Ecto neural progenitor cell (in vitro differentiated cells): ENCODE measurements around the gene ZFHX3.

Experiments used
- DNase-seq: peaks from one replicate; pipeline ENCODE4 v3.0.0-alpha.2; 2018; ENCODE audit warnings: low spot score

ZFHX3 gene

DNA sequence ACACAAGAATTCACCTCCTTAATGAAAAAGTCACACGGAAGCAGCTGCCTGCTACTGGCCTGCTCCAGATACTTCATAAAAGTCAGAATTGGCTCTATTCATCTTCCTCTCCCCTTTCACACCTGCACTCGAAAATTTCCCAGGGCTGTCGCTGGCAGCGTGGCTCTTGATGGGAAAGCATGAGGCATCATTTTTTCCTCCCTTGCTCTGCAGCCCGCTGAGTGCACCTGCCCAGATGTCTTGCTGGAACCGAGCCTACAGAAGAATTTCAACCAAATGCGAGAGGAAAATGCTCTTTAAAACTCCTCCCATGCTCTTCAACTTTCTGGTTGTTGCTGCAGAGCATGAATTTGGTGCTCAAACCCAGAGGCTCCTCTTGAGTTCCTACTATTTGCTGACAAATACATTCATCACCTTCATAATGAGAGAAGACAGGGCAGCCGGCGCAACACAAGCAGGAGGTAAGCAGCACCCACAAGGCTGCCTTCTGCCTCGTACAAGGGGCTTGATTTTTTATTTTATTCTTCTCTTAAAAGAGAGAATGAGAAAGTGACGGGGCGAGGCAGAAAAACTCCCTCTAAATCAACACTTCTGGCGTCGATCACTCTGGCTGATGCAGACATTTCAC lies 146.8 kb downstream of the ZFHX3 start:
- no peak for DNase-seq

DNA sequence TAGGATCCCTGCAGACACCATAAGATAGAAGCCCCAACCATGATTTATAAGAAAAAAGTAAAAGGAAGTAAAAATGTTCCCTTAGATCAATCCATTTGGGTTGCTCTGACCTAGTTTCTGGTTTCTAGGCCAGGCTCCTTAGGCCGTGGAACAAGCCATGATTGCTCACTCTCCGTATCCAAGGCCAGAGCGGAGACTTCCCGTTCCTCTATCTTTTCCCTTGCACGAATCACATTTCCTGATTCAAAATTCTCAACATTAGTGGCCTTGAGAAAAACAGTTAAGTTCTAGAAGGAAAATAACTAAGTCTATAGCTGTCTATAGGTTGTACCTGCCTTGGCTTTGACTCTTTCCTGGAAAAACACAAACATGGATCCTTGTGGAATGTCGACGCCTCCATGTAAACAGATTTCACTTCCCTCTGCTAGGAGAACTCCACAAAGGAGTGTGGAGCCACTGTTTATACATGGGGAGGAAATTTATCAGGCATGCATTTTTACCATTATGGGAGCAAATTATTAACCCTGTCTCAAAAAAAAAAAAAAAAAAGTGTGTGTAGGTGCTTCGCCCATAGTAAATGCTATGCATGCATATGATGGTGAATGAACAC lies 149.6 kb downstream of the ZFHX3 start:
- DNase-seq, result no peak

DNA sequence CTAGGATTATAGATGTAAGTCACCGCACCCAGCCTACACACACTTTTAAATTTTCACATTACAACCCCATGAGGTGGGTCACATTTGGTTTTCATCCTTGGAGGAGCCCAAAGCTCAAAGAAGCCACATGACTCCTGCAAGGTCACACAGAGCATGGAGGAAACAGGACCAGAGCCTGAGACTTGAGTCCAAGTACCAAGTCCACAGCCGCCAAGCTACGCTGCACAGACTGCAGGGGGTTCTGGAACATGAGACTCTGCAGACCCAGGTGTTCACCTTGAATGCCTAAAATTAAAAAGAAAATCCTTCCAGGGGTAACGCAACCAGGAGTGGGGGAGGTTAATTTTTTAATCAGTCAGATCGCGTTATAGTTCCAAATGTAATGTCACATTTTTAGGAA lies 150.2 kb downstream of the ZFHX3 start:
- DNase-seq, result no peak

DNA sequence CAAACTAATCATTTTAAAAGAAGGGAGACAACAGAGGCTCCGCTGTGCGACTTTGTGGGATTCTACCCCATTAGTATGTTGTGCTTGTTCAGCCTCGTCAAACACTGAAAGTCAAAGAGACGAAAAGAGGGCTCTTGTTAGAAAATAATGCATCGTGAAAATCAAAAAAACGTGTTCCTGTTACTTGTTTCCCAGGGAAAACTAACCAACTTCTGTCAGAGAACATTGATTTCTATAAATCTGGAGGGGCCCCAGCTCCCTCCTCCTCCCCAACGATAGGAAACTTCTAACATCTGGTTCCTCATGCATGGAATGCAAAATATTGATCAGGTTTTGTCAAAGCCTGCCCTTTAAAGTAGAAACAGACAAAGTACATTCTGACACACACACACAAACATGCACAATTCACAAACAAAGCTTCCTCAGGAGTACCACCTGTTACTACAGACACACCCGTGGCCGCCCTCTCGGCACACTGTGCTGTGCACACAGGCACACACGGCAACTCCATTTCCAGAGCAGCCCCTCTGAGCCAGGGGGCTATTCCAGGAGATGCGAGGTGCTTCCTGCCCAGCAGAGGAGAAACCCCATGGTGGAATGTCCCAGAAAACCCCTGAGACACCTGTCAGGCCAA lies 151.3 kb downstream of the ZFHX3 start:
- no peak for DNase-seq

DNA sequence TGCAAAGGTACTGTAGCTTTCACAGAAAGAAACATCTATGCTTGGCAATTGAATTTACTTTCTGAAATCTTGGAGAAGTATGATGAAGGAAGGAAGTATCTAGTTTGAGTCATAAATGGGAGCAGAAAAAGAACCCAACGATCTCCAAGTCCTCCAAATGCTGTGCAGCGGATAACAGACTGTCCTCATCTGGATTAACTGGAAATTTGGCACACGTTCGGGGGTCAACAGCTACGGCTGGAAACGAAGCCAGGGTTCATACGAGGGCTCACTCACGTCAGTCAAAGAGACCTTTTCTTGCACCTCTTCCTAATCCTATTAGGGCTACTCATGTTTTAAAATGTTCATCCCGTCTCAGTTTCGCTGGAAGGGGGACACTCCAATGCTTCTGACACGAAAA lies 152.0 kb downstream of the ZFHX3 start:
- no peak for DNase-seq

DNA sequence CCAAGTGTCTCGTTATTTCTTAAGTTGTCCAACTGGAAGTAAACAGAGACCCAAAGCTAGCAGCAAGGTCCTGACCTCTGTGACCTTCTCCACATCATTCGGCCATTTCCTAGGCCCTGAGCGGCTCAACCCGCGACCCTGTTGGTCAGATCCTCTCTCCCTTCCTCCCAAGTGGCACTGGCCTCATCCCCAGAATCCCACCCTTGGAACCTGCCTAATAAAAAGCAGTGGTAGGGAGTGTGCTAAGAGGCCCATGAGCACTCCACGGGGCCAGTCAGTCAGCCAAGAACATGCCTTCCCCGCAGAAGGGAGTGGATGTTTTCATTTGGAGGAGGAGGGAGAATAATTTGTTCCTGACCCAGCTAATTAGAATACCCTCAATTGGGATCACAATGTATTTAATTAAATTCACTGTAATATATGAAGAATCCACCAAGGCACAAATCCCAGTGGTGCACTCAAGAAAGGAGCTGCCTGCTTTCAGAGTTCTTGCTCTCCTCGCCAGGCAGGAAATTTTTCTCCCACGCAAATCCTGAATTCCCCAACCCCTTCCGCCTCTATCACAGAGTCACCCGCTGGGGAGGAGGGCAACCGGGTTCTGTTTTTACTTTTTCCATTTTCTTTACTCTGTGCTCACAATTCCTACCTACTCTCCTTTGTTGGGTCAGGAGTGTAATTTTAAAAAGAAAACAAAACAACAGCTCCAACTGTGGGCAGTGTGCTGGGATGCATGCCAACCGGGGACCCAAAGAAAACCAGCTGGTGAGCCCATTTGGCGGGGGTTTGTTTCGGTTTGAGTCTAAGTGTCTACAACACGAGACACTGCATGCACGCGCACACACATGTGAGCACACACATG lies 153.4 kb downstream of the ZFHX3 start:
- no peak for DNase-seq

DNA sequence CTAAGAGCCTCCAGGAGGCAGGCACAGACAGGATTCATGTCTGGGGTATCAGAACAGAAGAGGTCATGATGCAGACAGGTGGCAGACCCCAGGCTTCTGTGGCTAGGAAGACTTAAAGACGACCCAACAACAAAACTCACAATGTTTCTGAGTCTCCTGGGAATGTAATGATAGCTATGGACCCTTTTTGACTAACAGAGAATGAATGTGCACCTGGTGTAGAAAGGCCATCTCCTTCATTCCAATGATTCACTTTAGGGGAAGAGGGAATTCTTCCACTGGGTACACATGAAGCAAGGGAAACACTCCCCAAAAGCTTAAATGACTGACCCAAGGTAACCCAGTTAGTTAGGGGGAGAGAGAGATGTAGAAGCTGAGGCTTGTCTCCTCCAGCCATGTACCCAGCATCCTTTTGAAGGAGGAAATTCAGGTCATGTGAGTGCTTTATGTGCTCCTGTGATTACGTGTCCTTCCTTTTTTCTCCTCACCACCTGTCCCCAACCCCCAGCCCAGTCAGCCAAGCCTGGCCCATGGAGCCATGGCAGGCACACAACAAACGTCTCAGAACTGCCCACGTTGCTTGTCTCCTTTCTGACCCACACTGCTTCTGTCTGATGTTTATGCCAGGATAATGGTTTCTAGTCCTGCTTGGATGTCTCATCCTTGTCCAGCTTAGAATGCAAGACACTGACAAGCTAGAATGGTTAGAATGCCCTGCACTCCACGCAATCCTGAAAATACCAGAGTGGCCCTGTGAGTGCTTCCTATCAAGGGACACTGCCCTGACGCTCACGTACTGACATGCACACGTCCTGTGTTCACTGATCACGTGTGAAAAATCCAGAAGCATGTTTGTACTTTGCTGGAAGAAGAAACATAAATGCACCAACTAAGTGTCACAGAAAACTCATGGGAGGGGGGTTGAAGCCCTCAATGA lies 156.4 kb downstream of the ZFHX3 start:
- DNase-seq, result no peak

DNA sequence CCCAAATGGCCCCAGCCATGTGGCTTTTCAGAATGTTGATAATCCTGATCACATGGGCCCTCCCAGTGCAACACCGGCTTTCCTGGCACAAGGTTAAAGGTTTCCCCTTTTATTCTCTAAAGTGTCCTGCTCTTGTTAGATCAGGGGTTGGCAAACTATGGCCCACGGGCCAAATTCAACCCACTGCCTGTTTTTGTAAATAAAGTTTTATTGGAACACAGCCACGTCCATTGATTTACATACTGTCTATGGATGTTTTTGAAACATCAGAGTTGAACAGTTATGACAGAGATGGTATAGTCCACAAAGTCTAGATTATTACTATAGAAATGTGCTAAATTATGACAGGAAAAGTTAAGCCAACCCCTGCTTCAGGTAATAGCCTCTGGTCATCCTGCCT lies 157.3 kb downstream of the ZFHX3 start:
- no peak for DNase-seq

DNA sequence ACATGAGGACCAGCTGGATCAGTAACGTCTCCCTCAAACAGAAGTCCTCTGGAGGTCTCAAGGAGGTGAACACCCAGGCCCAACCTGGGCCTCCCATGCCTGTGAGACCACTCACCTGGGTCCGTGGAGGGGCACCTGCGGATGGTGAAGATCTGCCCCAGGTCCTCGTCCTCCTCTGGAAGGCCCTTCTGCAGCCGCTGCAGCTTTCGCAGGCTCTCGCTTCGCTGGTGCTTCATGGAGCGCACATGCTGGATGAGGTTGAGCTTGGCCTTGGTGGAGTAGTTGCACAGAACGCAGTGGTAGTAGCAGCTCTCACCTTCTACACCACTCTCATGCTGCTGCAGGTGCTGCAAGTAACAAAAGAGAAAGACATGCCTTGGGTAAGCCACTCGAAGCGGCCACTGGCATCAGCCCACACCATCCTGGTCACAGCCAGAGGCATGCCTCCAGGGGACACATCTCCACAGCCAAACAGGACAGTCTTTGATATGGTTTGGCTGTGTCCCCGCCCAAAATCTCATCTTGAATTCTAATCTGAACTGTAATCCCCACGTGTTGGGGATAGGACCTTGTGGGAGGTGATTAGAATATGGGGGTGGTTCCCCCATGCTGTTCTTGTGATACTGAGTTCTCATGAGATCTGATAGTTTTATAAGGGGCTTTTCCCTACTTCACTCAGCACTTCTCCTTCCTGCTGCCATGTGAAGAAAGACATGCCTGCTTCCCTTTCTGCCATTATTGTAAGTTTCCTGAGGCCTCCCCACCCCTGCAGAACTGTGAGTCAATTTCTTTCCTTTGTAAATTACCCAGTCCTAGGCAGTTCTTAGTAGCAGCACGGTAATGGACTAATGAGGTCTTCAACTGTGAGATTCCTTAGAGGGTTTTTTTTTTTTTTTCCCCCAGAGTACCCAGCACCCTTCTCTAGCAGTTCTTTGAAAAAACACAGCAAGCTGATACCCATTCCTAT lies 158.0 kb downstream of the ZFHX3 start:
- DNase-seq, result no peak

DNA sequence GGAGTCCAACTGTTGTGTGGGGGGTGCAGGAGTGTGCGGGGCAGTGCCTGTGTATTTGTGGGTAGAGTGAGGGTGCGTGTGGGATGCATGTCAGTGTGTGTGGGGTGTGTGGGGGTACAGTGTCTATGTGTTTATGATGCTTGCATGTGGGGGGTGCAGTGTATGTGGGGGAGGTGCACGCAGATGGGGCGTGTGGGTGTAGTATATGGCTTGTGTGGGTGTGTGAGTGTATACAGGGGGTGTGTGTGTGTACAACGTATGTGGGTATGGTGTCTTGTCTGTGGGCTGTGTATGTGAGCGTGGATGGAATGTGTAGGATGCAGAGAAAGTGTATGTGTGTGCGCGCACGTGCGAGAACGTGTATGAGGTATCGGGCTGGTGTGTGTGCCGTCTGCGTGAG lies 160.4 kb downstream of the ZFHX3 start:
- DNase-seq, result no peak

DNA sequence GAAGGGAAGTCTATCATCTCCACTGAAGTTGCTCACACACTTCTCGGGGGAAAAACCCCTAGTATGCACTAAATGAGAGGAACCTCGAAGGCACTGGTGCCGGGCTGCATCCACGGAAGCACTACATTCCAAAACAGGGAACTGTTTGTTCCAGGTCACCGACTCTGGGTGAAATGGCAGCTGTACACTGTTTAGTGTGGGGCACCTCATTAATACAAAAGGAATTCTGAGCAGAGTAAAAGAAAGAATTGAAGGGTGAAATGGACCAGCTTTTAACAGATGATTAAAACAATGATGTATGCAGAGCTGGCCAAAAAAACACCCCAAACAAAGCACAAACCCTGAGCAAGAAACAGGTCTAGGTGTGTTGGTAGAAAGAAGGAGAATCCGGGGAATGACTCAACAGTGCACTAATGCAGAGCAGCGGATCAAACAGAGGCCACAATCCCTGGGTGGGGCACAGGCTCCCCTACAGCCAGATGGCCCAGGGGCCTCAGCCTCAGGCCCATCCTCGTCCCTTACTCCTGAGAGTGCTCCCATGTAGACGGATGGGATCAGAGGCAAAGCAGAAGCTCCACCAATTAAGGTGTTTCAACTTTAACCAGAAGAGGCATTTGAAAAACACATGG lies 161.5 kb downstream of the ZFHX3 start:
- no peak for DNase-seq

DNA sequence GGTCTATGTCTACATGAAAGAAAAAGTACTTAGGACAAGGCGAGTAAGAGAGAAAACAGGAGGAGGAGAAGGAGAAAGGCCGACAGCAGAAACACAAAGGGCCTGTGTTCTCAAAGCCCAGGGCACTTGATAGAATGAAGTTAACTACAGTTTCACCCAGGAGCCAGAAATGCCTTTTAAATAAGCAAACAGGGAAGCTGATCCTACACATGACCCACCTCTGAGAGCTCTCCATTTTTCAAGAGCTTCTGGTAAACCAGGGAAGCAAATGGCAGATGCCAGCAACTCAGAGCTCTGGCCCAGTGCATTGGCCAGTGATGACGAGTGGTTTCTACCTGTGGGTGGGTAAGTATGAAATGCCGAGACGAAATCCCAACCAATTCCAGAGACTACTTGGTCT lies 163.4 kb downstream of the ZFHX3 start:
- DNase-seq, result no peak

DNA sequence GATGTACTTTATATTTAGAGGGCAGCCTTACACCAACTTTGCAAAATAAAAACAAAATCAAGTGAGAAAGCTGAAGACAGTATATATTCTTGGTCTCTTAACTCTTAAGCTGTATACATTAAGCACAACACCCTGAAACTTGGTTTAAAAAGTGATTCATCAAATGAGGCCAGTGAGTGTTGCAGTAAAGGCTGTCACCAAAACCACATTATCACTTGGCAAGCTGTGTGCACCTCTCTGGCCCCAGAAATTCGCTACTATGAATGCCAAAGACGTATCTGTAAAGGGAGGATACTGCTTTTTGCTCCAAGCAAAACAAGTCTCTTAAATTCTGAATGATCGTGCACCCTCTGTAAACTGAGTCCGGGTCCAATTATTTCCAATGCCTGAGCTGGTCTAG lies 163.9 kb downstream of the ZFHX3 start:
- DNase-seq, result no peak

DNA sequence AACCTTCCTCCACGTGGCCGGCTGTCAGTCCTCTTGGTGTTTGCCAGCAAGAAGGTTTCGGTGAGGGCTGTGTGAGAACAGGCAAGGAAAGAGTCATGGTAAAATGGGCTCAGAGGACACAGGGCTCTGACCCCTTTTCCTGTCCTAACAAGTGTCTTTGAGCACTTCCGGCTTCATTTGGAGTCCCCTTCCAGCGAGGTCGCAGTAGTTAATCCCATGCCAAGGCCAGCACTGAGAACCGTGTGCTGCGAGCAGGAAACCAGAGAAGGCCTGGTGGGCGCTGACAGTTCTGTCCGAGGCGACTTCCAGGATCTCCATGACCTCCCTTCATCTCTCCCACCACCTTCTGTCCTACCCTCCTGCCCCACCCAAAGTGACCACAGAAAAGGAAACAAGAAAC lies 168.1 kb downstream of the ZFHX3 start:
- DNase-seq, result no peak

DNA sequence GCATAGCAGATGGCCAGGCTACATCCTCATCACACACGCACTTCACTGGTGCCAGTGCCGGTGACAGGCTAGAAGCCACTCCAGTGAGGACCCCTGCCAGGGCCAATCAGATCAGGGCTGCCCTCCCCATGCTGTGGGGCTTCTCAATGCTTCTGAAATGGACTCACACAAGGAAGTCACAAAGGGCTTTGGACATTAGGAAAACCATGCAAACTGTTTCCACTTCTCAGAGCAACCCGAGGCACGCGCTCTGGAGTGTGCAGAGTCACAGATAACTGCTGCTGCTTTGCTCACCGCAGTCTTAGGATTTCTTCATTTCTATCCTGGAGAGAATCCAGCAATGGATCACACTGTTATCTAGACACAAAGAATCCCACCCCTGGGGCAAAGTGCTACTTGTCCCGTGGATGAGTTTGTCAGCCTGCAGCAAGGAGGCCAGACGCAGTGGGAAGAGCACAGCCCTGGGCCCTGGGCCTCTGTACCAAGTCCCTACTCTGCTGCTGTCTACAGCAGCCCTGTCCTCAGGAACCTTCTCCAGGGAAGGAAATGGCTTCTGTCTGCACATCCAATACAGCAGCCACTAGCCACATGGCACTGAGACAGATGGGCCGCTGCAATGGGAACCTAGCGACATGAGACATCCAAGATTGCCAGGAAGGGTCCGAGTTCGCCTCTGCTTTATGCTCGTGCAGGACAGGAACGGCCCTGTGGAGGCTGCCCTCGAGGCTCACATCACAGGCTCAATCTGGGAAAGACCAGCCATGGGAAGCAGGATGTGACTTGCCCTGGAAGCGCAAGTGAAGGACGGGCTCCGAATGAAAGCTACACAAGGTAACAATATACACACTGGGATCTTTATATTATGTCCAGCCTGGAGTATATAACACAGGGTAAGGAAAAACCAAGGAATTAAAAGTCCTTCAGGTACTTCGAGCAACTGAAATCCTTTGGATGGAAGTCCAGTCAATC lies 169.3 kb downstream of the ZFHX3 start:
- DNase-seq, result no peak

DNA sequence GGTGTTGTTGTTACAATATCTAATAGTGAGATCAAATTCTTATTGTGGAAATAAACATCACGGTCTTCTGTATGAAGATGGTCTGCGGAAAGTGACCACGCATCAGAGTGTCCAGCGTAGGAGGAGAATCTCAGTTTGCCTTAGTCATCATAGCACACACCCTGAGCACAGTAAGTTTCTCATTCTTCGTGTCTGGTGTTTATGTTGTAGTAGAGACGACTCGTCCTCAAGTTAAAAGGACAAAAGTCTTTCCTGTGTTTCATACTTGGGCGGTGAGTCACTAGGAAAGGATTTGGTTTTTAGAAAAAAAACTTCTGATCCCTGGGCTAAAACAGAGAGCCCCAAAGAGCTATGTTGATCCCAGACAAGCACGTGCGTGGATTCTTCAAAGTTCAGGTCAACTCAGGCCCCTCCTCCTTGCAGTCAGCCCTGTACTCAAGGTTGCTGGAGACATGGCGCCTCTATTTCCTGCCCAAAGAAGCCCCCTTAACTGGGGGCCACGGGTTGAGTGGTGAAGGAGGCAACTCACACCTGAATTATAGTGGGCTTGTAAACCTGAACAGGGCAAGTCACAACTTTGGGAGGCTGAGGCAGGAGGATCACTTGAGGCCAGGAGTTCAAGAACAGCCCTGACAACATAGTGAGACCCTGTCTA lies 170.4 kb downstream of the ZFHX3 start:
- no peak for DNase-seq

DNA sequence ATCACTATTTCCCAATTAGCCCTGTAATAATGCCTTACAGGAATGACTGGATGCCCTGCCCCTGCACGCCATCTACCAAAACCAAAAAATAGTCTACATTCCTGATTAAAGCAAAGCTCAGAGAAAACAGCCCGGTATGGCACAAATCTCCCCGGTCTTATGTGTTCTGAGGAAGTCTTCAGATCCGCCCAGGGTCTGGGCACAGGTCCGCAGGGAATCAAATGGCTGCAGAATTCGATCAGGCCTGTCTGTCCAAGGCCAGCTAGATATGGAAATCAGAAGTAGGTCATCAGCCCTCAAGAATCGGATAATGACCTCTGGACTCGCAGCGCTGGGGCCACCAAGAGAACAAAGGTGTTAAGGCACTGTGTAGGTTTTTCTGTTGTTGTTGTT lies 171.0 kb downstream of the ZFHX3 start:
- DNase-seq, result no peak

DNA sequence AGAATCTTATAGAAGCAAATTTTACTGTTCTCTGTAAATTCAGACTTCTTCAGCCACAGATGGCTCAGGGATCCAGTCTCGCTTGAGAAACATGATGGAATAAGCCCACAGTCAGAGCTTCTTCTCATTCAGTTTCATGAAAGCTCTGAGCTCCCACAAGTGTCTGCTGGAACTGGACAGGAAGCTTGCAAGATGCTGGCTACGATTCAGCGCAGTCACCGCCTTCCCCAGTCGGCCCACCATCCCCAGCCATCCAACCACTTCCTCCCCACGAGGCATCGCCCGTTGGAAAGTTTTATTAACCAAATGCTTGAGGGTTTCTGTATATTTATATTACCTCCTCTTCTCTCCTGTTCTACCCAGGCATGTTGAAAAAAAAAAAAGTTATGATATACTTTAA lies 171.7 kb downstream of the ZFHX3 start:
- no peak for DNase-seq
